ENCODE data around the gene ACOXL.

Gene ACOXL

GRCh38 chr2:110725859-110726258, 6.5 kb upstream of the ACOXL start:
- no peak for TF ChIP-seq CTCF (IDR thresholded peaks at IDR 0.05; ENCODE audit: extremely low read depth, missing control alignments)
- DNase-seq (ENCODE audit: low spot score): no peak

GRCh38 chr2:110726285-110726684, 6.1 kb upstream of the ACOXL start:
- no peak for DNase-seq (ENCODE audit: low spot score)
- TF ChIP-seq CTCF (IDR thresholded peaks at IDR 0.05; ENCODE audit: extremely low read depth, missing control alignments): no peak

- TF ChIP-seq CTCF (IDR thresholded peaks at IDR 0.05; ENCODE audit: extremely low read depth, missing control alignments): no peak
- no peak for DNase-seq (ENCODE audit: low spot score)
Observed at GRCh38 chr2:110727923-110728322, 4.5 kb upstream of the ACOXL start.

GRCh38 chr2:110729106-110729505, 3.3 kb upstream of the ACOXL start:
- no peak for DNase-seq (ENCODE audit: low spot score)
- TF ChIP-seq CTCF (IDR thresholded peaks at IDR 0.05; ENCODE audit: extremely low read depth, missing control alignments): no peak

- TF ChIP-seq CTCF (IDR thresholded peaks at IDR 0.05; ENCODE audit: extremely low read depth, missing control alignments): no peak
- no peak for DNase-seq (ENCODE audit: low spot score)
Observed at GRCh38 chr2:110731064-110731463, 1.3 kb upstream of the ACOXL start.

- DNase-seq (ENCODE audit: low spot score): no peak
- no peak for TF ChIP-seq CTCF (IDR thresholded peaks at IDR 0.05; ENCODE audit: extremely low read depth, missing control alignments)
Observed at GRCh38 chr2:110735366-110735765, 3.0 kb downstream of the ACOXL start.

- no peak for DNase-seq (ENCODE audit: low spot score)
- no peak for TF ChIP-seq CTCF (IDR thresholded peaks at IDR 0.05; ENCODE audit: extremely low read depth, missing control alignments)
Observed at GRCh38 chr2:110737783-110738182, 5.4 kb downstream of the ACOXL start.
